Liver (tissue), 9 donors: ENCODE results near the gene FAM90A26. TPM values are rescaled to one million over a fixed set of nuclear protein-coding genes. Genes with fewer than 3 reads are reported as not detected.
"Not testable (repeated sequence)": the region's sequence is repeated elsewhere in the genome, so short reads cannot be mapped to it uniquely, and the experiment has no call there.

ENCODE experiments used
- DNase-seq: peaks from one replicate; pipeline ENCODE4 v3.0.0-alpha.2; 2017; ENCODE audit warnings: low spot score
- H3K27ac ChIP-seq, 2 donors: one replicate each; pipeline ENCODE4 v1.7.0; 2013; ENCODE audit warnings: inconsistent platforms in 2 of 2, low read length in 2 of 2, control low read depth in 1 of 2, low read depth in 1 of 2, mild to moderate bottlenecking in 1 of 2
- H3K27me3 ChIP-seq, 4 donors: one replicate each; pipeline versions ENCODE4 v1.6.1 to v1.7.0; 2013; ENCODE audit warnings: low read length in 3 of 4, inconsistent platforms in 1 of 4, mild to moderate bottlenecking in 1 of 4, moderate library complexity in 1 of 4; ENCODE audit not compliant: control insufficient read depth in 4 of 4, insufficient read depth in 4 of 4
- H3K36me3 ChIP-seq, 4 donors: one replicate each; pipeline versions ENCODE4 v1.6.1 to v1.7.0; 2013; ENCODE audit warnings: low read length in 3 of 4, mild to moderate bottlenecking in 3 of 4, low read depth in 1 of 4, moderate library complexity in 1 of 4; ENCODE audit not compliant: control insufficient read depth in 4 of 4, insufficient read depth in 3 of 4
- H3K4me1 ChIP-seq, 4 donors: one replicate each; pipeline versions ENCODE4 v1.6.1 to v1.7.0; 2013; ENCODE audit warnings: low read length in 3 of 4, mild to moderate bottlenecking in 3 of 4, moderate library complexity in 1 of 4; ENCODE audit not compliant: control insufficient read depth in 4 of 4, insufficient read depth in 4 of 4
- H3K4me3 ChIP-seq, 3 donors: one replicate each; pipeline versions ENCODE4 v1.6.1 to v1.7.0; 2013; ENCODE audit warnings: low read length in 3 of 3, control low read depth in 1 of 3, low read depth in 1 of 3, mild to moderate bottlenecking in 1 of 3
- H3K9ac ChIP-seq, 2 donors: one replicate each; pipeline ENCODE4 v1.7.0; 2013; ENCODE audit warnings: low read length in 2 of 2, mild to moderate bottlenecking in 2 of 2, moderate library complexity in 2 of 2, control low read depth in 1 of 2, low read depth in 1 of 2
- H3K9me3 ChIP-seq, 4 donors: one replicate each; pipeline versions ENCODE4 v1.6.1 to v1.7.0; 2013; ENCODE audit warnings: low read length in 3 of 4; ENCODE audit not compliant: control insufficient read depth in 4 of 4
- FOXA1 ChIP-seq: IDR thresholded peaks from 2 replicates; pipeline ENCODE4 v1.6.1; 2016; ENCODE audit warnings: antibody characterized with exemption
- FOXA2 ChIP-seq: IDR thresholded peaks from 2 replicates; pipeline ENCODE4 v1.6.1; 2016; ENCODE audit warnings: antibody characterized with exemption
- HNF4A ChIP-seq, 2 donors: conservative IDR thresholded peaks; 2 replicates each; pipeline ENCODE4 v1.6.1; 2016; ENCODE audit warnings: antibody characterized with exemption in 2 of 2, mild to moderate bottlenecking in 2 of 2
- JUND ChIP-seq, 2 donors: IDR thresholded peaks; 2 replicates each; pipeline ENCODE4 v1.6.1; 2016; ENCODE audit warnings: antibody characterized with exemption in 2 of 2
- REST ChIP-seq: IDR thresholded peaks from 2 replicates; pipeline ENCODE4 v1.6.1; 2016; ENCODE audit warnings: antibody characterized with exemption, mild to moderate bottlenecking
- RXRA ChIP-seq, 2 donors: IDR thresholded peaks; 2 replicates each; pipeline ENCODE4 v1.6.1; 2017 to 2018; ENCODE audit warnings: antibody characterized with exemption in 2 of 2, mild to moderate bottlenecking in 1 of 2
- SP1 ChIP-seq: IDR thresholded peaks from 2 replicates; pipeline ENCODE4 v1.6.1; 2018; ENCODE audit warnings: antibody characterized with exemption, mild to moderate bottlenecking
- WGBS: extraction: QIAGEN DNeasy Blood & Tissue Kit; methylation state at CpG from one replicate; pipeline ENCODE4 v1.1.7; 2013; 5-methylcytosine and 5-hydroxymethylcytosine counted together
- polyA plus RNA-seq, 2 donors: library from polyadenylated mRNA; stranded (reverse) in 1 of 2; unstranded in 1 of 2; fragments of 200-250 nt in 1 of 2; fragments of >200 nt in 1 of 2; fragmentation: Nextera tagmentation in 1 of 2; extraction: Ambion mirVana in 1 of 2; gene quantifications; one replicate each; pipeline versions ENCODE4 v1.2.1 to v1.2.3, GENCODE V29; 2013 to 2015
- total RNA-seq, 2 donors: library from RNA; depleted of rRNA; stranded (reverse); fragments of >200 nt; gene quantifications; one replicate each; pipeline ENCODE4 v1.2.3, GENCODE V29; 2014
- donor health status: healthy.
- donor health status: healthy.
- donor health status: healthy.
- donor health status: healthy.
- donor health status: healthy.

The FAM90A26 gene
- total and polyA plus RNA-seq, 4 donors = not detected

- H3K4me3 ChIP-seq, H3K9ac ChIP-seq, H3K9me3 ChIP-seq, H3K4me1 ChIP-seq, H3K27ac ChIP-seq, H3K27me3 ChIP-seq, H3K36me3 ChIP-seq, DNase-seq: not testable (repeated sequence)
- 90% methylated on average over 7 of the region's 7 CpGs for whole genome bisulfite sequencing
These were observed 21.4 kb upstream of the FAM90A26 start for GRCh38 chr4:9148611-9149409.

- not testable (repeated sequence) for DNase-seq, H3K36me3 ChIP-seq
- H3K9ac ChIP-seq = peak overlapping the region in 1 of 2 donors; percentile 64
These were observed 18.4 kb upstream of the FAM90A26 start for GRCh38 chr4:9151809-9152179.

GRCh38 chr4:9152180-9153007, 17.8 kb upstream of the FAM90A26 start:
- TF ChIP-seq FOXA2 (peak; percentile 18), SP1 (peak; percentile 89), RXRA (IDR thresholded peaks at IDR 0.05) (peak in 1 of 2 donors; percentile 44), JUND (IDR thresholded peaks at IDR 0.05) (peak in 1 of 2 donors; percentile 50), FOXA1 (peak; percentile 32), HNF4A (conservative IDR thresholded peaks at IDR 0.05) (peak in 1 of 2 donors; percentile 40), REST (peak; percentile 56)
- Histone ChIP-seq H3K4me3 (peak overlapping the region; percentile 2 to 74 (median 73)), H3K9ac (peak overlapping the region in 1 of 2 donors; percentile 64), H3K27ac (peak overlapping the region; percentile 79 to 88)
- H3K9me3 ChIP-seq, H3K27me3 ChIP-seq, H3K36me3 ChIP-seq, H3K4me1 ChIP-seq: not testable (repeated sequence)
- WGBS = 1% methylated on average over 63 of the region's 63 CpGs
- DNase-seq = peak; percentile 95

More at GRCh38 chr4:9151809-9152179, 18.4 kb upstream of the FAM90A26 start:
- H3K9me3 ChIP-seq, H3K4me1 ChIP-seq, H3K27me3 ChIP-seq: not testable (repeated sequence)
- 3% methylated on average over 12 of the region's 12 CpGs for WGBS
- Histone ChIP-seq H3K4me3 (peak overlapping the region; percentile 2 to 74 (median 73)), H3K27ac (peak overlapping the region; percentile 64 to 78)
